GM19023 (cell line): ENCODE data around the gene RNASET2.
A peak's percentile ranks its signal among the peaks of the same experiment; 100 is the strongest.
"Not testable (repeated sequence)": the region's sequence is repeated elsewhere in the genome, so short reads cannot be mapped to it uniquely, and the experiment has no call there.

ENCODE experiments used
- ATAC-seq: cut with Tn5 transposase; IDR thresholded peaks from one replicate; pipeline ENCODE4 v1.9.1; 2021; ENCODE audit warnings: mild to moderate bottlenecking, moderate library complexity; ENCODE audit not compliant: unreplicated experiment

Gene RNASET2

GRCh38 chr6:166949528-166950442 lies 6.6 kb downstream of the RNASET2 start:
- ATAC-seq = peak; percentile 2

- ATAC-seq = not testable (repeated sequence)
Measured at GRCh38 chr6:166948724-166949123, 7.6 kb downstream of the RNASET2 start.

GRCh38 chr6:166947251-166947650 lies 9.1 kb downstream of the RNASET2 start:
- no peak for ATAC-seq

- ATAC-seq = no peak
Measured at GRCh38 chr6:166946125-166946524, 10.2 kb downstream of the RNASET2 start.

GRCh38 chr6:166944666-166945256 lies 11.6 kb downstream of the RNASET2 start:
- ATAC-seq = no peak

- ATAC-seq = no peak
Measured at GRCh38 chr6:166942393-166943168, 13.8 kb downstream of the RNASET2 start.

GRCh38 chr6:166940643-166941068 lies 15.7 kb downstream of the RNASET2 start:
- no peak for ATAC-seq

- ATAC-seq = no peak
Measured at GRCh38 chr6:166939894-166940293, 16.5 kb downstream of the RNASET2 start.

- no peak for ATAC-seq
Measured at GRCh38 chr6:166939345-166939744, 17.0 kb downstream of the RNASET2 start.

- ATAC-seq = no peak
Measured at GRCh38 chr6:166938704-166939103, 17.6 kb downstream of the RNASET2 start.

GRCh38 chr6:166938150-166938549 lies 18.2 kb downstream of the RNASET2 start:
- no peak for ATAC-seq

- no peak for ATAC-seq
Measured at GRCh38 chr6:166937746-166938145, 18.6 kb downstream of the RNASET2 start.

- no peak for ATAC-seq
Measured at GRCh38 chr6:166936079-166936787, 20.1 kb downstream of the RNASET2 start.

GRCh38 chr6:166935353-166935752 lies 21.0 kb downstream of the RNASET2 start:
- no peak for ATAC-seq

GRCh38 chr6:166934174-166934573 lies 22.2 kb downstream of the RNASET2 start:
- no peak for ATAC-seq

GRCh38 chr6:166933396-166933795 lies 23.0 kb downstream of the RNASET2 start:
- ATAC-seq = no peak

- ATAC-seq = no peak
Measured at GRCh38 chr6:166932616-166933015, 23.7 kb downstream of the RNASET2 start.

- ATAC-seq = no peak
Measured at GRCh38 chr6:166932116-166932515, 24.2 kb downstream of the RNASET2 start.

GRCh38 chr6:166931426-166931970 lies 24.9 kb downstream of the RNASET2 start:
- ATAC-seq = no peak

- no peak for ATAC-seq
Measured at GRCh38 chr6:166930354-166930891, 25.9 kb downstream of the RNASET2 start.
